NCI-H2029 treated with DMSO at 0.1 percent for 48 hours (cell line): Measurements from ENCODE around the gene STIM1.
"Not testable (repeated sequence)": the region's sequence is repeated elsewhere in the genome, so short reads cannot be mapped to it uniquely, and the experiment has no call there.

Experiments used
- DNase-seq: peaks from one replicate; lab custom pipeline; 2025; lab: John Stamatoyannopoulos, UW

STIM1 gene

DNA sequence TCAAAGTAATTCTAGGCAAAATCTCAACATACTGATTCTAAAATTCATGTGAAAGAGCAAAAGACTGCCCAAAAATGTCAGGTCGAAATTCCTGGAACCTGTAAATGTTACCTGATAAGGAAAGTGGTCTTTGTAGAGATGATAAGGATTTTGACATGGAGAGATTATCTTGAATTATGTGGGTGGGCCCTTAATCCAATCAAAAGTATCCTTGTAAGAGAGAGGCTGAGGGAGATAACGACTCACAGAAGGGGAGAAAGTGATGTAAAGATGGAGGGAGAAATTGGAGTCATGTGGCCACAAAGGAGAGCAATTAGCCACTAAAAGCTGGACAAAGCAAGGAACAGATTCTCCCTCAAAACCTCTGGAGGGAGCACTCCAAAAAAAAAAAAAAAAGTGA, 259.7 kb downstream of the STIM1 start:
- no peak for DNase-seq

DNA sequence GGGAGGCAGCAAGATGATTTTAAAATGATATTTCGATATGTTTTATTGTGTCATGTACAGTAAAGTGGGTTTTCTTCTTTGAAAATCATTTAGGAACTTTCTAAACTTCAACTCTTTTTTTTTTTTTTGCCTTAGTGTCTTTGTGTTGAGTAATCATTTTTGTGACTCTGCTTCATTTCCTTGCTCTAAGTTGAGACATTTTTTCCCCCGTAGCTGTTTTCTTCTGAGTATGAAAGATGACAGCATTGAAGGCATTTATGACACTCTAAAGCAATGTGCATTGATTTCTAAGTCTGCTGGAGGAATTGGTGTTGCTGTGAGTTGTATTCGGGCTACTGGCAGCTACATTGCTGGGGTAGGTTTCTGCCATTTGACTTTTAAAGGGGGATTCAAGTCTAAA, 262.6 kb downstream of the STIM1 start:
- DNase-seq: no peak

DNA sequence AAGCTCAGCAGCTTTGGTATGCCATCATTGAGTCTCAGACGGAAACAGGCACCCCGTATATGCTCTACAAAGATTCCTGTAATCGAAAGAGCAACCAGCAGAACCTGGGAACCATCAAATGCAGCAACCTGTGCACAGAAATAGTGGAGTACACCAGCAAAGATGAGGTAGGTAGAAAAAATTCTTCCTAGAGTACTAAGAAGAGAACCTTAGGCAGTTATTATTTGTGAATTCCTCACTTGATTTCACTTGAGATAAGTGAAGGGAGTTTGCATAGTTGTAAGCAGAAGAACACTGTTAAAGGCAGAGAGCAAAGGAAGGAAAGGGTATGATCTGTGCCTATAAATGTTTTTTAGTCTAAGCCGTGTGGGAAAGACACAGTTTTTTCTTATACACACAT, 267.8 kb downstream of the STIM1 start:
- no peak for DNase-seq

DNA sequence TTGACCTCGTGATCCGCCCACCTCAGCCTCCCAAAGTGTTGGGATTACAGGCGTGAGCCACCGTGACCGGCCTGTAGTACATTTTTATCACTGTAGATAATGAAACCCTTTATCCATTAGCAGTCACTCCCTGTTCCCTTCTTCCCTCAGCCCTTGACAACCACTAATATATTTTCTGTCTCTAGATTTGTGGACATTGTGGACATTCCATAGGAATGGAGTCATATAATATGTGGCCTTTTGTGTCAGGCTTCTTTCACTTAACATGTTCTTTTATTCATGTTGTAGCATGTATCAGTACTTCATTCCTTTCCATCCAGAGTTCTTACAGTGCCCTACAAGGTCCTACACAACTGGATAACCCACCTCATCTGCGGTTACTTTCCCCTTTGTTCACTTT, 269.7 kb downstream of the STIM1 start:
- DNase-seq: no peak

DNA sequence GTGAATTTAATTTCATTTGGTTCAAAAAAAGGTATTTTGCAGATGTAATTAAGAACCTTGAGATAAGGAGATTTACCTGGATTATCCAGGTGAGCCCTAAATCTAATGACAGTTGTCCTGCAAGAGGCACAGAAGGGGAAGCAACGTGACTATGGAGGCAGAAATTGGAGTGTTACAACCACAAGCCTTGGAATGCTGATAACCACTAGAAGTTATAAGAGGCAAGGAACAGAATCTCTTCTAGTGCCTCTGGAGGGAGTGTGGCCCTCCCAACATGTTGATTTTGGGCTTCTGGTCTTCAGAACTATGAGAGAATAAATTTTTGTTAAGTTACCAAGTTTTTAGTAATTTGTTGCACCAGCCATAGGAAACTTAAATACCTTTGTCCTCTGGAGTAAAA, 271.9 kb downstream of the STIM1 start:
- DNase-seq: no peak

DNA sequence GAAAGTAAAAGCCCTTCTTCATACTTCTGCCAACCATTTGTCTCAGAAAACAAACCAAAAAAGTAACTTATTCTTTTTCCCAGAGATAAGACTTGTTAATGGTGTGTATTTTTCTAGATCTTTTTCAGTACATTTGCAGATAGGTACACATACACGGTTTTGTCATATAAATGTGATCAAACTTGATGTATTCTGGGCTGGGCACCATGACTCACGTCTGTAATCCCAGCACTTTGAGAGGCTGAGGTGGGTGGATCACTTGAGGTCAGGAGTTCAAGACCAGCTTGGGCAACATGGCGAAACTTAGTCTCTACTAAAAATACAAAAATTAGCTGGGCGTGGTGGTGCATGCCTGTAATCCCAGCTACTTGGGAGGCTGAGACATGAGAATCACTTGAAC, 274.8 kb downstream of the STIM1 start:
- DNase-seq: not testable (repeated sequence)

DNA sequence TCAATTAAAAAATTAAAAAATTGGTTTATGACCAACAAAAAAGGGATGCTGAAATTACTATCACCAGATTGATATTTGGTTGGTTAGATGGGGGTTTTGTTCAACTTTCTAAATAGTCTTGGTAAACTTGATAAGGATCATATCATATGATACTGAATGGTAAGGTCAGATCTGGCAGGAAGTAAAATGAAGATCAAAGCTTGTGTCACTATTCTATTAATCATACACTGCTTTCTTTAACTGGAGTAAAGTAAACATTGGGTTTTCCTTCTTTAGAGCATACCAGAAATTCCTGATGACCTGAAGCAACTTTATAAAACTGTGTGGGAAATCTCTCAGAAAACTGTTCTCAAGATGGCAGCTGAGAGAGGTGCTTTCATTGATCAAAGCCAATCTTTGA, 279.3 kb downstream of the STIM1 start:
- no peak for DNase-seq

DNA sequence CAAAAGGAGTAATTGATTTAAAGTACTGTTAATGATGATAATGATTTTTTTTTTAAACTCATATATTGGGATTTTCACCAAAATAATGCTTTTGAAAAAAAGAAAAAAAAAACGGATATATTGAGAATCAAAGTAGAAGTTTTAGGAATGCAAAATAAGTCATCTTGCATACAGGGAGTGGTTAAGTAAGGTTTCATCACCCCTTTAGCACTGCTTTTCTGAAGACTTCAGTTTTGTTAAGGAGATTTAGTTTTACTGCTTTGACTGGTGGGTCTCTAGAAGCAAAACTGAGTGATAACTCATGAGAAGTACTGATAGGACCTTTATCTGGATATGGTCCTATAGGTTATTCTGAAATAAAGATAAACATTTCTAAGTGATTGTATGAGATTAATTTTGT, 283.0 kb downstream of the STIM1 start:
- no peak for DNase-seq

DNA sequence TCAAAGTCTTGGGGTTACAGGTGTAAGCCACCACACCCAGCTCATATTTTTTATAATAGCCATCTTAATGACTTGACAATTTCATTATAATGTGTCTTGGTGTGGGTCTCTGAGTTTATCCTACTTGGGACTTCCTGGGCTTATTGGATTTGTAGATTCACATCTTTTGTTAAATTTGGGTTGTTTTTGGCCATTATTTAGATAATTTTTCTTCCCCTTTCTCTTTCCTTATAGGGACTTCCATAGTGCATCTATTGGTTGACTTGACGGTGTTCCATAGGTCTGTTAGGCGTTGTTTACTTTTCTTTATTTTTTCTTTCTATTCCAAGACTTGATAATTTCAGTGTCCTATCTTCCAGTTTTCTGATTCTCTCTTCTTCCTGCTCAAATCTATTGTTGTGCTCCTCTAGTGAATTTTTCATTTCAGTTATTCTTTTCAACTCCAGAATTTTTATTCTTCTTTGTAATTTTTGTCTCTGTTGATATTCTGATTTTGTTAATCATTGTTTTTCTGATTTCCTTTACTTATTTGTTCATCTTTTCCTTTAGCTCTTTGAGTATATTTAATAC, 284.7 kb downstream of the STIM1 start:
- DNase-seq: no peak
